GM23338 (cell line): Measurements from ENCODE around the gene GPRASP2. TPM values are rescaled to one million over a fixed set of nuclear protein-coding genes. Genes with fewer than 3 reads are reported as not detected.
A peak's percentile ranks its signal among the peaks of the same experiment; 100 is the strongest.

ENCODE experiments used
- ATAC-seq: fragments of 200-7000 bp; cut with Tn5 transposase; 3 replicates; pipeline ENCODE4 v1.9.1; 2020
- DNase-seq: peaks from one replicate; pipeline ENCODE4 v3.0.0-alpha.2; 2015; ENCODE audit warnings: low spot score
- H2AFZ ChIP-seq: fragments of 200-600 bp; sonication (generic); 2 replicates; pipeline ENCODE4 v1.8.0; 2016; ENCODE audit warnings: antibody characterized with exemption, mild to moderate bottlenecking, moderate library complexity
- H3F3A ChIP-seq: fragments of 200-600 bp; sonication (generic); replicated peaks from 2 replicates; pipeline ENCODE4 v1.8.0; 2017; ENCODE audit warnings: antibody characterized with exemption, mixed run types, low read depth
- H3K27ac ChIP-seq: fragments of 200-600 bp; sonication (generic); 2 replicates; pipeline ENCODE4 v1.6.1; 2016; ENCODE audit warnings: low read depth
- H3K27me3 ChIP-seq: fragments of 200-600 bp; sonication (generic); 2 replicates; pipeline ENCODE4 v1.8.0; 2016; ENCODE audit warnings: mild to moderate bottlenecking, mixed run types, moderate library complexity; ENCODE audit not compliant: insufficient read depth
- H3K36me3 ChIP-seq: fragments of 200-600 bp; sonication (generic); 2 replicates; pipeline ENCODE4 v1.8.0; 2016; ENCODE audit warnings: mild to moderate bottlenecking; ENCODE audit not compliant: insufficient read depth
- H3K4me1 ChIP-seq: fragments of 200-600 bp; sonication (generic); 2 replicates; pipeline ENCODE4 v1.8.0; 2016; ENCODE audit warnings: mild to moderate bottlenecking, moderate library complexity; ENCODE audit not compliant: insufficient read depth
- H3K4me2 ChIP-seq: fragments of 200-600 bp; sonication (generic); 2 replicates; pipeline ENCODE4 v1.7.1; 2017; ENCODE audit warnings: mixed run types
- H3K4me3 ChIP-seq: fragments of 200-600 bp; sonication (generic); 2 replicates; pipeline ENCODE4 v1.6.1; 2016; ENCODE audit warnings: mixed run types
- H3K79me2 ChIP-seq: fragments of 200-600 bp; sonication (generic); replicated peaks from 2 replicates; pipeline ENCODE4 v1.8.0; 2017; ENCODE audit warnings: mild to moderate bottlenecking; ENCODE audit not compliant: insufficient read depth
- H3K9me2 ChIP-seq: fragments of 200-600 bp; sonication (generic); 2 replicates; pipeline ENCODE4 v1.8.0; 2017; ENCODE audit not compliant: insufficient read depth
- H4K20me1 ChIP-seq: fragments of 200-600 bp; sonication (generic); replicated peaks from 2 replicates; pipeline ENCODE4 v1.8.0; 2017; ENCODE audit warnings: mild to moderate bottlenecking; ENCODE audit not compliant: insufficient read depth
- H3K27ac Mint-ChIP-seq: 2 replicates; pipeline ENCODE4 v1.8.0; 2020; ENCODE audit warnings: inconsistent platforms, mild to moderate bottlenecking, moderate library complexity, mixed read lengths
- H3K27me3 Mint-ChIP-seq: 3 replicates; pipeline ENCODE4 v1.8.0; 2022; ENCODE audit warnings: low read depth, mild to moderate bottlenecking, moderate library complexity, mixed read lengths, inconsistent platforms; ENCODE audit not compliant: insufficient read depth, poor library complexity
- H3K36me3 Mint-ChIP-seq: 3 replicates; pipeline ENCODE4 v1.8.0; 2021; ENCODE audit warnings: low read depth, mild to moderate bottlenecking, inconsistent platforms, moderate library complexity, mixed read lengths
- H3K4me1 Mint-ChIP-seq: 3 replicates; pipeline ENCODE4 v1.8.0; 2020; ENCODE audit warnings: mild to moderate bottlenecking, inconsistent platforms, mixed read lengths
- H3K4me3 Mint-ChIP-seq: 3 replicates; pipeline ENCODE4 v1.8.0; 2021; ENCODE audit warnings: moderate library complexity, mild to moderate bottlenecking, inconsistent platforms, mixed read lengths
- H3K9me3 Mint-ChIP-seq: 3 replicates; pipeline ENCODE4 v1.8.0; 2020; ENCODE audit warnings: moderate library complexity, mild to moderate bottlenecking, inconsistent platforms, mixed read lengths
- JUNB ChIP-seq: IDR thresholded peaks from one replicate; pipeline ENCODE4 v1.6.1; 2016; ENCODE audit warnings: antibody characterized with exemption; ENCODE audit not compliant: unreplicated experiment
- NANOG ChIP-seq: IDR thresholded peaks from 2 replicates; pipeline ENCODE4 v1.6.1; 2016; ENCODE audit warnings: antibody characterized with exemption, borderline replicate concordance
- STAT1 ChIP-seq: IDR thresholded peaks from one replicate; pipeline ENCODE4 v1.6.1; 2016; ENCODE audit warnings: antibody characterized with exemption; ENCODE audit not compliant: unreplicated experiment
- ZNF114 ChIP-seq: fragments of 250-450 bp; sonication (Bioruptor Pico); IDR thresholded peaks from 2 replicates; pipeline ENCODE4 v1.5.0; 2020; ENCODE audit warnings: mild to moderate bottlenecking, moderate library complexity
- ZNF331 ChIP-seq: fragments of 250-450 bp; sonication (Bioruptor Pico); IDR thresholded peaks from 2 replicates; pipeline ENCODE4 v1.5.0; 2020; ENCODE audit warnings: low read depth, mild to moderate bottlenecking, moderate library complexity
- ZNF462 ChIP-seq: fragments of 250-450 bp; sonication (Bioruptor Pico); IDR thresholded peaks from 2 replicates; pipeline ENCODE4 v1.5.0; 2020; ENCODE audit warnings: mild to moderate bottlenecking, moderate library complexity
- polyA plus RNA-seq: library from polyadenylated mRNA; unstranded; fragments of >200 nt; fragmentation: Nextera tagmentation; extraction: Ambion mirVana; gene quantifications from 2 replicates; pipeline ENCODE4 v1.2.1, GENCODE V29; 2016
- total RNA-seq: library from RNA; depleted of rRNA; stranded (reverse); fragments of >200 nt; shearing (Covaris generic); gene quantifications from 2 replicates; pipeline ENCODE4 v1.2.3, GENCODE V29; 2014
- TF ChIP-seq, protein P1 (sequence below), 2 experiments: fragments of 200-600 bp in 1 of 2; sonication (generic) in 1 of 2; conservative IDR thresholded peaks; 2 replicates each; pipeline versions ENCODE4 v1.5.1 to v1.6.1; 2016 to 2017; ENCODE audit warnings: antibody characterized with exemption in 2 of 2, low read depth in 2 of 2, mild to moderate bottlenecking in 2 of 2, moderate library complexity in 1 of 2

The GPRASP2 gene
- total and polyA plus RNA-seq, 2 experiments from 2014 or later: 4.9 to 22.4 TPM

- Histone ChIP-seq H3K4me3 (no peak overlapping the region), H3K36me3 (no peaks in the 10 kb centered on the region), H4K20me1 (no peaks in the 10 kb centered on the region), H3K79me2 (no peaks in the 10 kb centered on the region), H3K4me2 (no peak overlapping the region), H3K27me3 (peaks cover 13% of the 10 kb centered on the region), H3K27ac (no peak overlapping the region), H3K4me1 (no peaks in the 10 kb centered on the region; the same call in 1 of the 2 replicates), H2AFZ (no peak overlapping the region), H3F3A (no peaks in the 10 kb centered on the region), H3K9me2 (no peaks in the 10 kb centered on the region)
- peaks cover 9% of the 10 kb centered on the region; the same call in 1 of the 3 replicates for H3K36me3 Mint-ChIP-seq
- ATAC-seq: no peak
- H3K4me3 Mint-ChIP-seq: no peak overlapping the region
- H3K27me3 Mint-ChIP-seq: peaks cover 9% of the 10 kb centered on the region
- no peak overlapping the region for H3K27ac Mint-ChIP-seq
- H3K9me3 Mint-ChIP-seq: no peaks in the 10 kb centered on the region
- TF ChIP-seq STAT1 (no peak), ZNF331 (CRISPR knock-in tag) (no peak)
- TF ChIP-seq, protein P1, sequence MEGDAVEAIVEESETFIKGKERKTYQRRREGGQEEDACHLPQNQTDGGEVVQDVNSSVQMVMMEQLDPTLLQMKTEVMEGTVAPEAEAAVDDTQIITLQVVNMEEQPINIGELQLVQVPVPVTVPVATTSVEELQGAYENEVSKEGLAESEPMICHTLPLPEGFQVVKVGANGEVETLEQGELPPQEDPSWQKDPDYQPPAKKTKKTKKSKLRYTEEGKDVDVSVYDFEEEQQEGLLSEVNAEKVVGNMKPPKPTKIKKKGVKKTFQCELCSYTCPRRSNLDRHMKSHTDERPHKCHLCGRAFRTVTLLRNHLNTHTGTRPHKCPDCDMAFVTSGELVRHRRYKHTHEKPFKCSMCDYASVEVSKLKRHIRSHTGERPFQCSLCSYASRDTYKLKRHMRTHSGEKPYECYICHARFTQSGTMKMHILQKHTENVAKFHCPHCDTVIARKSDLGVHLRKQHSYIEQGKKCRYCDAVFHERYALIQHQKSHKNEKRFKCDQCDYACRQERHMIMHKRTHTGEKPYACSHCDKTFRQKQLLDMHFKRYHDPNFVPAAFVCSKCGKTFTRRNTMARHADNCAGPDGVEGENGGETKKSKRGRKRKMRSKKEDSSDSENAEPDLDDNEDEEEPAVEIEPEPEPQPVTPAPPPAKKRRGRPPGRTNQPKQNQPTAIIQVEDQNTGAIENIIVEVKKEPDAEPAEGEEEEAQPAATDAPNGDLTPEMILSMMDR (conservative IDR thresholded peaks at IDR 0.05; ENCODE audit: low read depth in 2 of 2): peak; percentile 39 to 53
- H3K4me1 Mint-ChIP-seq: peaks cover 9% of the 10 kb centered on the region
- DNase-seq: peak; percentile 34
These were observed 2.7 kb downstream of the GPRASP2 start for GRCh38 chrX:102714994-102715393.

DNA sequence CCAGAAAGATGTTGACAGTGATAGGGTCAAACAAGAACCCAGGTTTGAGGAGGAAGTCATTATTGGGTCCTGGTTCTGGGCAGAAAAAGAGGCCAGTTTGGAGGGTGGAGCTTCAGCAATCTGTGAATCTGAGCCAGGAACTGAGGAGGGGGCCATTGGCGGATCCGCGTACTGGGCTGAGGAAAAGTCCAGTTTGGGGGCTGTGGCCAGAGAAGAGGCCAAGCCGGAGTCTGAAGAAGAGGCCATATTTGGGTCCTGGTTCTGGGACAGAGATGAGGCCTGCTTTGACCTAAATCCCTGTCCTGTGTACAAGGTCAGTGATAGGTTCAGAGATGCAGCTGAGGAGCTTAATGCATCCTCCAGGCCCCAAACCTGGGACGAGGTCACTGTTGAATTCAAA, 3.7 kb downstream of the GPRASP2 start:
- ATAC-seq: no peak
- Histone ChIP-seq H4K20me1 (no peaks in the 10 kb centered on the region), H3K36me3 (no peaks in the 10 kb centered on the region), H3K27me3 (peaks cover 6% of the 10 kb centered on the region), H3K4me2 (no peak overlapping the region), H3F3A (no peaks in the 10 kb centered on the region), H2AFZ (no peak overlapping the region), H3K9me2 (no peaks in the 10 kb centered on the region), H3K4me1 (no peaks in the 10 kb centered on the region; the same call in 1 of the 2 replicates), H3K27ac (no peak overlapping the region), H3K4me3 (no peak overlapping the region), H3K79me2 (no peaks in the 10 kb centered on the region)
- H3K36me3 Mint-ChIP-seq: peaks cover 9% of the 10 kb centered on the region; the same call in 1 of the 3 replicates
- no peak overlapping the region for H3K27ac Mint-ChIP-seq
- no peak for DNase-seq
- no peaks in the 10 kb centered on the region for H3K9me3 Mint-ChIP-seq
- no peak overlapping the region for H3K4me3 Mint-ChIP-seq
- H3K4me1 Mint-ChIP-seq: peaks cover 11% of the 10 kb centered on the region
- no peak for TF ChIP-seq ZNF114 (CRISPR knock-in tag)
- no peak for TF ChIP-seq ZNF462 (CRISPR knock-in tag)
- TF ChIP-seq ZNF331 (CRISPR knock-in tag): no peak
- no peak for TF ChIP-seq JUNB
- TF ChIP-seq NANOG: no peak
- H3K27me3 Mint-ChIP-seq: peaks cover 10% of the 10 kb centered on the region
